ENCODE data around the gene RSRC1. TPM values are rescaled to one million over a fixed set of nuclear protein-coding genes. Genes with fewer than 3 reads are reported as not detected.

RSRC1 gene
- polyA plus RNA-seq, 1 donor (not counting 4 experiments of a cell fraction or from before 2014, with no cell fraction given), result 11.1 TPM

DNA sequence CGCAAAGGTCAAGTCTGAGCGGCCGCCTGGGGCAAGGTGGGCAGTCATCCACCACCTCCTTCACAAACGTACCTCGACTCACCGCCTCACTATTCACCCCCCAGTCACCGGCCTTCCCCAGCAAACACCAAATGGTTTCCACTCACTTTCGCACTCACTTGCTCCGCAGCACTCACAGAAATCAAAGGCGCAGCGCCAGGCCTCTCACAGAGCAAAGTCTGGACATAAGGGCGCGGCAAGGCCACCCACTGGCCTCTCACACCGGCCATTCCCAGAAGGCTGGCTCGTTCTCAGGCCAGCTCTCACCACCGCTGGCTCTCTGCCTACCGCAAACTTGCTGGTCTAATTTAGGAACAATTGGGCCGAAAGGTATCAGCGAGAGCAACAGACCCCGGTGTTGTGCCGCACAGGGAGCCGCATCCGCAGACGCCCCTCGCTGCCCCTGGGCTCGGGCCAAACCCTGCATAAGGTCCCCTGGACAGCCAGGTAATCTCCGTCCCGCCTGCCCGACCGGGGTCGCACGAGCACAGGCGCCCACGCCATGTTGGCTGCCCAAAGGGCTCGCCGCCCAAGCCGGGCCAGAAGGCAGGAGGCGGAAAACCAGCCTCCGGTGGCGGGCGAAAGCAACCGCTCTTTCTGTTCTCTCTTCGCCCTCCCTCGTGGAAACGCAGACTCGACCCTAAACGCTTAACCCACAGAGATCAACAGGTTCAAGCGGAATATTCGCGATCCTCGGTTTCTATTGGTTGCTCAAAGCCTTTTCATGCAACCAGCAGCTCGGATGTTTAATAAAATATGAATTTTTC, 6.6 kb upstream of the RSRC1 start:
- Histone ChIP-seq H3K27ac (ENCODE audit: control insufficient read depth, insufficient read depth, low read length) (no peak overlapping the region), H3K4me1 (ENCODE audit: control insufficient read depth, extremely low read depth, insufficient read depth, low read length) (peaks cover 7% of the 10 kb centered on the region), H4K20me1 (ENCODE audit: control insufficient read depth, extremely low read depth, insufficient read depth, low read length) (no peaks in the 10 kb centered on the region), H3K27me3 (ENCODE audit: control insufficient read depth, extremely low read depth, insufficient read depth, low read length) (peaks cover 96% of the 10 kb centered on the region), H3K9ac (ENCODE audit: control insufficient read depth, extremely low read depth, insufficient read depth, low read length) (no peak overlapping the region), H3K9me3 (ENCODE audit: control insufficient read depth, low read depth, low read length) (no peaks in the 10 kb centered on the region), H3K4me3 (ENCODE audit: control insufficient read depth in 2 of 3, extremely low read depth in 1 of 3, insufficient read depth in 2 of 3, low read depth in 1 of 3, low read length in 3 of 3) (peak overlapping the region in 2 of 3 experiments; percentile 32 to 38), H3K9me1 (ENCODE audit: control insufficient read depth, extremely low read depth, insufficient read depth, low read length) (no peaks in the 10 kb centered on the region), H3K36me3 (ENCODE audit: control insufficient read depth in 2 of 2, extremely low read depth in 1 of 2, insufficient read depth in 2 of 2, low read length in 2 of 2) (no peaks in the 10 kb centered on the region), H3K4me2 (ENCODE audit: control insufficient read depth, extremely low read depth, insufficient read depth, low read depth, low read length) (peak overlapping the region; percentile 74), H2AFZ (ENCODE audit: control insufficient read depth, low read length) (no peak overlapping the region), H3K79me2 (ENCODE audit: control insufficient read depth, insufficient read depth, low read length) (no peaks in the 10 kb centered on the region)
- no peak for FAIRE-seq
- TF ChIP-seq, protein P1, sequence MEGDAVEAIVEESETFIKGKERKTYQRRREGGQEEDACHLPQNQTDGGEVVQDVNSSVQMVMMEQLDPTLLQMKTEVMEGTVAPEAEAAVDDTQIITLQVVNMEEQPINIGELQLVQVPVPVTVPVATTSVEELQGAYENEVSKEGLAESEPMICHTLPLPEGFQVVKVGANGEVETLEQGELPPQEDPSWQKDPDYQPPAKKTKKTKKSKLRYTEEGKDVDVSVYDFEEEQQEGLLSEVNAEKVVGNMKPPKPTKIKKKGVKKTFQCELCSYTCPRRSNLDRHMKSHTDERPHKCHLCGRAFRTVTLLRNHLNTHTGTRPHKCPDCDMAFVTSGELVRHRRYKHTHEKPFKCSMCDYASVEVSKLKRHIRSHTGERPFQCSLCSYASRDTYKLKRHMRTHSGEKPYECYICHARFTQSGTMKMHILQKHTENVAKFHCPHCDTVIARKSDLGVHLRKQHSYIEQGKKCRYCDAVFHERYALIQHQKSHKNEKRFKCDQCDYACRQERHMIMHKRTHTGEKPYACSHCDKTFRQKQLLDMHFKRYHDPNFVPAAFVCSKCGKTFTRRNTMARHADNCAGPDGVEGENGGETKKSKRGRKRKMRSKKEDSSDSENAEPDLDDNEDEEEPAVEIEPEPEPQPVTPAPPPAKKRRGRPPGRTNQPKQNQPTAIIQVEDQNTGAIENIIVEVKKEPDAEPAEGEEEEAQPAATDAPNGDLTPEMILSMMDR (optimal IDR thresholded peaks at IDR 0.05 in 1 of 3, IDR thresholded peaks at IDR 0.05 in 1 of 3, conservative IDR thresholded peaks at IDR 0.05 in 1 of 3; ENCODE audit: extremely low read depth in 1 of 3, insufficient read depth in 2 of 3, low read length in 3 of 3), result no peak
- TF ChIP-seq EZH2 (IDR thresholded peaks at IDR 0.05; ENCODE audit: low read length), result peak; percentile 95
- dilution Hi-C loops (cut with MboI; ENCODE audit: extremely low pct_ligation_motif_present, low sequenced_read_pairs), result no loop called here
- no peak for DNase-seq (ENCODE audit: low read depth, low spot score)

DNA sequence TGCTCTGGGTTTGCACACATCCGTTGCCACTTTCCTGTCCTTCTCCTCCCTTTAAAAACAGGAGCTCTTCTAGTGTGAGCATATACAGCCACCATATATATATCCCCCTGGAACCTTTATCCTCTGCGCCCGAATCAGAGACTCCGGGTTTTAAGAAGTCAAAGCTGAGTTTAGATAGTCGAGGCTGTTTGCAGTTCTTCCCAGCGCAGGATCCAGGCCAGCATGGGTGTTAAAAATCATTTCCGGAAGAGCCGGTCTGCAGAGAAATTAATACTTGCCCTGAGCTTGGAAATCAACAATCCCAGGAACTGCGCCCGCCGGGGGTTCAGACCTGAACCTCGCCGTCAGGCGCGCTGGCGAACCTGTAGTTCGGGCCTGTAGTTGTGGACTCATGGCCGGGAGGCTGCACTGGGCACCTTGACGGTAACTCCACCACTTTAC, 6.0 kb upstream of the RSRC1 start:
- H3K9ac ChIP-seq (ENCODE audit: control insufficient read depth, extremely low read depth, insufficient read depth, low read length), result no peak overlapping the region
- no peak overlapping the region for H3K27ac ChIP-seq (ENCODE audit: control insufficient read depth, insufficient read depth, low read length)
- peak overlapping the region in 2 of 3 experiments; percentile 32 to 38 for H3K4me3 ChIP-seq (ENCODE audit: control insufficient read depth in 2 of 3, extremely low read depth in 1 of 3, insufficient read depth in 2 of 3, low read depth in 1 of 3, low read length in 3 of 3)
- FAIRE-seq (no peak), DNase-seq (ENCODE audit: low read depth, low spot score) (no peak)
- H3K36me3 ChIP-seq (ENCODE audit: control insufficient read depth in 2 of 2, extremely low read depth in 1 of 2, insufficient read depth in 2 of 2, low read length in 2 of 2), result no peaks in the 10 kb centered on the region
- no peaks in the 10 kb centered on the region for H3K9me1 ChIP-seq (ENCODE audit: control insufficient read depth, extremely low read depth, insufficient read depth, low read length)
- peaks cover 96% of the 10 kb centered on the region for H3K27me3 ChIP-seq (ENCODE audit: control insufficient read depth, extremely low read depth, insufficient read depth, low read length)
- H3K79me2 ChIP-seq (ENCODE audit: control insufficient read depth, insufficient read depth, low read length), result no peaks in the 10 kb centered on the region
- no peak overlapping the region for H2AFZ ChIP-seq (ENCODE audit: control insufficient read depth, low read length)
- peaks cover 7% of the 10 kb centered on the region for H3K4me1 ChIP-seq (ENCODE audit: control insufficient read depth, extremely low read depth, insufficient read depth, low read length)
- H3K4me2 ChIP-seq (ENCODE audit: control insufficient read depth, extremely low read depth, insufficient read depth, low read depth, low read length), result peak overlapping the region; percentile 74
- dilution Hi-C loops (cut with MboI; ENCODE audit: extremely low pct_ligation_motif_present, low sequenced_read_pairs), result no loop called here
- H4K20me1 ChIP-seq (ENCODE audit: control insufficient read depth, extremely low read depth, insufficient read depth, low read length), result no peaks in the 10 kb centered on the region
- peak; percentile 24 for TF ChIP-seq EZH2 (IDR thresholded peaks at IDR 0.05; ENCODE audit: low read length)
- TF ChIP-seq, protein P1 (optimal IDR thresholded peaks at IDR 0.05 in 1 of 3, IDR thresholded peaks at IDR 0.05 in 1 of 3, conservative IDR thresholded peaks at IDR 0.05 in 1 of 3; ENCODE audit: extremely low read depth in 1 of 3, insufficient read depth in 2 of 3, low read length in 3 of 3), result no peak
- H3K9me3 ChIP-seq (ENCODE audit: control insufficient read depth, low read depth, low read length), result no peaks in the 10 kb centered on the region

Data from keratinocyte (primary cell).